Measurements from ENCODE around the gene HHIP. TPM values are rescaled to one million over a fixed set of nuclear protein-coding genes. Genes with fewer than 3 reads are reported as not detected.
A peak's percentile ranks its signal among the peaks of the same experiment; 100 is the strongest.

Gene HHIP
- polyA plus RNA-seq, 1 donor from 2014 or later = not detected

DNA sequence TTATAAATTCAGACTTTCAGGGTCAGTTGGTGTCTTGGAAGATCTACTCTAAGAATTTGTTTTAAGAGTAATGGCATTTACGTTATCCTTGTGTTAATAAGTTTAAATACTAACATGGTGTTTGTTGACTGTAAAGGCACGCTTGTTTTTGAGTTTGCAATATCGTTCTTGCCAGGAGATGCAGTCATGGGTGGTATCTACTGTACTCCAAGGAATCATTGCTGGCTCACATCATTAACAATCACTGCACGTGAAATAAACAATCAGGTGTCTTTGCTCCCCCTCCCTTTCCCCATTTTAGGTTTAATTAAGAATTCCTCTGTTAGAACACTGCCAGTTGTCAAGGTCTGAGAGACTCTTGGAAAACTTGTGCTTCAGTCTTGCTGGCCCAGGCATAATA lies 1.6 kb downstream of the HHIP start:
- Mint-ChIP-seq H3K36me3 (no peaks in the 10 kb centered on the region), H3K9me3 (no peaks in the 10 kb centered on the region), H3K4me3 (no peak overlapping the region), H3K4me1 (peaks cover 0 to 6% (median 2%) of the 10 kb centered on the region in 3 donors), H3K27me3 (peaks cover 38% of the 10 kb centered on the region), H3K27ac (no peak overlapping the region)

DNA sequence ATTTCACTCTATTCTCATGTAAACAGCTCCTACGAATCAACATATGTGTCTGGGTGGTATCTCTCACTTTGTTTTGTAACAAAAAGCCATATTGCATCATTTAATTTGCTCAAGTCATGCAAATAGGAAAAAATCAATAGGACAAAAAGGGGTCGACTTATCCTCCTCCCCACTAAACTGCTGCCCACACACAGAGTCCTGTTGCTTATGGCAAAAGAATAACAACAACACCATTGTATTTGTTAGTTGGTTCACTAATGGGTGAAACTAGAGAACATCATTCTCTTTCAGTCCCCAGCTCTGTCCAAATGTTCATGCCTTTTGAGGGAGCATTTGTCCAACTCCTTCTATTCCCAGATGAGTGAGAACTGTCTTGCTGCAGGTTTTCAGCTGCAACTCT lies 2.1 kb downstream of the HHIP start:
- H3K4me1 Mint-ChIP-seq = peaks cover 0 to 6% (median 2%) of the 10 kb centered on the region in 3 donors
- H3K27ac Mint-ChIP-seq = no peak overlapping the region
- H3K4me3 Mint-ChIP-seq = no peak overlapping the region
- H3K36me3 Mint-ChIP-seq = no peaks in the 10 kb centered on the region
- no peaks in the 10 kb centered on the region for H3K9me3 Mint-ChIP-seq
- peaks cover 38% of the 10 kb centered on the region for H3K27me3 Mint-ChIP-seq

GRCh38 chr4:144649646-144650045 lies 3.7 kb downstream of the HHIP start:
- no peaks in the 10 kb centered on the region for H3K9me3 Mint-ChIP-seq
- peaks cover 37% of the 10 kb centered on the region for H3K27me3 Mint-ChIP-seq
- H3K27ac Mint-ChIP-seq = no peak overlapping the region
- H3K4me3 Mint-ChIP-seq = peak overlapping the region in 1 of 4 donors; percentile 22
- H3K36me3 Mint-ChIP-seq = no peaks in the 10 kb centered on the region
- peaks cover 0 to 6% (median 2%) of the 10 kb centered on the region in 3 donors for H3K4me1 Mint-ChIP-seq

GRCh38 chr4:144650311-144651005 lies 4.5 kb downstream of the HHIP start:
- no peak overlapping the region for H3K27ac Mint-ChIP-seq
- H3K4me1 Mint-ChIP-seq = peaks cover 0 to 6% (median 2%) of the 10 kb centered on the region in 3 donors
- H3K9me3 Mint-ChIP-seq = peaks cover 0 to 2% (median 0%) of the 10 kb centered on the region in 3 donors
- no peak overlapping the region for H3K4me3 Mint-ChIP-seq
- H3K36me3 Mint-ChIP-seq = no peaks in the 10 kb centered on the region
- H3K27me3 Mint-ChIP-seq = peaks cover 29% of the 10 kb centered on the region

- peaks cover 4% of the 10 kb centered on the region for H3K27me3 Mint-ChIP-seq
- H3K4me1 Mint-ChIP-seq = no peaks in the 10 kb centered on the region
- H3K4me3 Mint-ChIP-seq = no peak overlapping the region
- no peak overlapping the region for H3K27ac Mint-ChIP-seq
- no peaks in the 10 kb centered on the region for H3K36me3 Mint-ChIP-seq
- H3K9me3 Mint-ChIP-seq = peaks cover 0 to 2% (median 0%) of the 10 kb centered on the region in 3 donors
Measured at GRCh38 chr4:144653781-144654545, 8.0 kb downstream of the HHIP start.

DNA sequence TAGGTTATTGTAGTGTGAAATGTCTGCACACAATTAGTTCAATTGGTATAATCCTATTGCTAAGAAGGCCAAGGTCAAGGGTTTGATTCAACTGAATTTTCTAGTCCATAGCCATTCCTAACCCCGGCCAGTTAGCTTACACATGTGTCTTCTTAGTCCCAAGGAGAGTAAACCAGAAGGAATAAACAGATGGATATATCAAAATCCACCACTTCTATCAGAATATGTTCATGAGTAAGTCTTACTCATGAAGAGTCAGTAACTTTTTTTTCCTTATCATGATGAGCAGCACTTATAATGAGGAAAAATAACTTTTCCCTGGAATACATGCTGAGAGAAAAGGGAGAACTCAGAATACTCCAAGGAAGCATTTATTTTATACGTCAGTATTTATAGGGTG lies 9.5 kb downstream of the HHIP start:
- Mint-ChIP-seq H3K27me3 (no peaks in the 10 kb centered on the region), H3K4me3 (no peak overlapping the region), H3K4me1 (no peaks in the 10 kb centered on the region), H3K36me3 (no peaks in the 10 kb centered on the region), H3K9me3 (peaks cover 0 to 2% (median 0%) of the 10 kb centered on the region in 3 donors), H3K27ac (no peak overlapping the region)

DNA sequence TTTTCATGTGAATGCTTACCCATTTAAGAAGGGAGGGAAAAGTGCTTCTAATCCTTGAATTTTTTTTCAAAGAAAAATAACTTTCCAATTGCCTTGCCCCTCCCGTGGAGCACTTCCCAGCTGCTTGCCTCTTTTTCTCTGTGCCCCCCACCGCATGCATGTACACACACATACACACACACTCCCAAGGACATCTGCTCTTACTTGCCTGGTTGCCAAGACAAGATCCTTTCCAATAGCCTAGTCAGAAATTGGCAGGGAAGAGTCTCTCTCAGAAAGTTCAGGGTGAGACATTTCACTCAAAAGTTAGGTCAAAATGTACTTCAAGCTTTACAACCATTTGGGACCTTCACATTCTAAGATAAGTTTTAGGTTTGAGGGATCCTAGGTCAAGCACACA lies 10.9 kb downstream of the HHIP start:
- H3K4me1 Mint-ChIP-seq = no peaks in the 10 kb centered on the region
- H3K27ac Mint-ChIP-seq = peak overlapping the region in 1 of 3 donors; percentile 35

DNA sequence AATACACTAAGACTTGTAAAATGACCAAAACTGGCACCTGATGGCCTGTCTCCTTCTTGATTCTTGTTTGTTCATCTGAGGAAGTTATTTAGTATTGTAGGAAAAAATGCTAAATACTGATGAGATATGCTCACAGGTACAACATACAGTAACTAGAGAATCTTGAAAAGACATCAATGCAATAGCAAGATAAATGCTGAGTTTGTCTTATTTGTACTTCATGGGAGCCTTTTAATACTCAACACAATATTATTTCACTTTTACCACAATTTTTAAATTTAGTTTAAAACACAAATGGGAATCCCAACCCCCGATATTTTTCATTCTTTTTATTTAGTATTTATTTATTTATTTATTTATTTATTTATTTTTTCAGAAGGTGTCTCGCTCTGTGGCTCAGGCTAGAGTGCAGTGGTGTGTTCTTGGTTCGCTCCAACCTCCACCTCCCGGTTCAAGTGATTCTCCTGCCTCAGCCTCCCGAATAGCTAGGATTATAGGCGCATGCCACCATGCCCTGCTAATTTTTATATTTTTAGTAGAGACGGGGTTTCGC lies 12.1 kb downstream of the HHIP start:
- no peaks in the 10 kb centered on the region for H3K4me1 Mint-ChIP-seq
- no peaks in the 10 kb centered on the region for H3K27me3 Mint-ChIP-seq
- peaks cover 0 to 2% (median 0%) of the 10 kb centered on the region in 3 donors for H3K9me3 Mint-ChIP-seq
- H3K27ac Mint-ChIP-seq = no peak overlapping the region
- no peaks in the 10 kb centered on the region for H3K36me3 Mint-ChIP-seq
- no peak overlapping the region for H3K4me3 Mint-ChIP-seq

More for the DNA sequence above, 10.9 kb downstream of the HHIP start:
- Mint-ChIP-seq H3K9me3 (peaks cover 0 to 2% (median 0%) of the 10 kb centered on the region in 3 donors), H3K27me3 (no peaks in the 10 kb centered on the region), H3K36me3 (no peaks in the 10 kb centered on the region), H3K4me3 (no peak overlapping the region)

DNA sequence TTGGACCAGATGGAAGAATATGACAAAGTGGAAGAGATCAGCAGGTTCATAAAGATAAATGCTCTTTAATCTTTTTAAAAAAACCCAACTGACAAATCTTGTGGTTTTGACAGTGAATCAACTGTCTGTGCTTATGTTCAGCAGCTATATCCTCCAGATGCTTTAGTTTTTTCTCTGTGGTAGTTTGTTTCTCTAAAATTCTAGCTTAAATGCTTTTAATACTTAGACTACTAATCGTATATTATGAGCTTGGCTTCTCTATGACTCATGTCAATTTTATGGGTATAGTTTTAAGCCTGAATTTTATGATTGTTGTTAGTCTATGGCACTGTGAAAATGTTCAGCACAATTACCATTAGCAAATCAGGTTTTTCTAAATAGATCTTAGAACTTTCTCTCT lies 12.9 kb downstream of the HHIP start:
- H3K4me3 Mint-ChIP-seq = no peak overlapping the region
- H3K36me3 Mint-ChIP-seq = no peaks in the 10 kb centered on the region
- H3K27ac Mint-ChIP-seq = no peak overlapping the region
- no peaks in the 10 kb centered on the region for H3K4me1 Mint-ChIP-seq
- peaks cover 0 to 2% (median 0%) of the 10 kb centered on the region in 3 donors for H3K9me3 Mint-ChIP-seq
- H3K27me3 Mint-ChIP-seq = no peaks in the 10 kb centered on the region

DNA sequence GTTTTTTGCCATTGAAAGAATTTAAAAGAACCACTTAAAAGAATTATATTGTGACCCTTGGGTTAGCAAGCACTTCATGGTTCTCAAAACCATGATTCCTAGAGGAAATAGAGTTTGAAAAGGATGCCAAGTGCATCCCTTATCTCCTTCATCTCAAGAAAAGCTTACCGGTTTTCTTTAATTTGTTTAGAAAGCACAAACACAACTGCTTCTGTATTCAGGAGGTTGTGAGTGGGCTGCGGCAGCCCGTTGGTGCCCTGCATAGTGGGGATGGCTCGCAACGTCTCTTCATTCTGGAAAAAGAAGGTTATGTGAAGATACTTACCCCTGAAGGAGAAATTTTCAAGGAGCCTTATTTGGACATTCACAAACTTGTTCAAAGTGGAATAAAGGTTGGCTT lies 13.5 kb downstream of the HHIP start:
- Mint-ChIP-seq H3K4me3 (no peak overlapping the region), H3K27ac (no peak overlapping the region), H3K27me3 (no peaks in the 10 kb centered on the region), H3K9me3 (peaks cover 0 to 2% (median 0%) of the 10 kb centered on the region in 3 donors), H3K36me3 (no peaks in the 10 kb centered on the region), H3K4me1 (no peaks in the 10 kb centered on the region)

GRCh38 chr4:144663834-144664475 lies 18.0 kb downstream of the HHIP start:
- Mint-ChIP-seq H3K4me1 (no peaks in the 10 kb centered on the region), H3K27ac (no peak overlapping the region), H3K9me3 (no peaks in the 10 kb centered on the region), H3K27me3 (peaks cover 2% of the 10 kb centered on the region), H3K36me3 (no peaks in the 10 kb centered on the region), H3K4me3 (no peak overlapping the region)

GRCh38 chr4:144666539-144667175 lies 20.7 kb downstream of the HHIP start:
- Mint-ChIP-seq H3K9me3 (no peaks in the 10 kb centered on the region), H3K27me3 (peaks cover 2% of the 10 kb centered on the region), H3K4me3 (no peak overlapping the region), H3K4me1 (no peaks in the 10 kb centered on the region), H3K27ac (no peak overlapping the region), H3K36me3 (no peaks in the 10 kb centered on the region)

DNA sequence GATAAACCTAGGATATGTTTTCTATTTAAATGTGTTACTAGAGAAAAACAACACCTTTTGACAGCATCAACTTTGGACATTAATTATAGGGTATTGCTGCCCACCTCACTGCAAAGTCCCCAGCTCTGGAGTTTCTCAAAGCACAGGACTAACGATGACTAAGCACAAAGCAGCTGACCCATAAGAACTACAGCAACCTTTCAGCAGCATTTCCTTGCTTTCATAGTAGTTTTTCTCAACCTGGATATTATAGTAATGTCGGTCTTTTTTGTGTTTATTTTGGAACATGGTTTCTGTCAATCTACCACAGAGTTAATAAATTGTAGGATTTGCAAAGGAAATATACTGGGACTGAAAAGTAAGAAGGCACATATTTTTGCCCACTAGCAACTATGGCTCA lies 21.5 kb downstream of the HHIP start:
- Mint-ChIP-seq H3K9me3 (peaks cover 0 to 3% (median 0%) of the 10 kb centered on the region in 3 donors), H3K27me3 (peaks cover 2% of the 10 kb centered on the region), H3K4me1 (no peaks in the 10 kb centered on the region), H3K4me3 (no peak overlapping the region), H3K36me3 (no peaks in the 10 kb centered on the region), H3K27ac (no peak overlapping the region)

GRCh38 chr4:144670776-144671175 lies 24.8 kb downstream of the HHIP start:
- no peaks in the 10 kb centered on the region for H3K4me1 Mint-ChIP-seq
- H3K9me3 Mint-ChIP-seq = peaks cover 0 to 3% (median 0%) of the 10 kb centered on the region in 3 donors
- no peak overlapping the region for H3K27ac Mint-ChIP-seq
- H3K36me3 Mint-ChIP-seq = no peaks in the 10 kb centered on the region
- no peak overlapping the region for H3K4me3 Mint-ChIP-seq
- H3K27me3 Mint-ChIP-seq = peaks cover 2% of the 10 kb centered on the region

- no peaks in the 10 kb centered on the region for H3K27me3 Mint-ChIP-seq
- H3K36me3 Mint-ChIP-seq = no peaks in the 10 kb centered on the region
Measured at GRCh38 chr4:144674711-144675110, 28.8 kb downstream of the HHIP start.

More at GRCh38 chr4:144674711-144675110, 28.8 kb downstream of the HHIP start:
- Mint-ChIP-seq H3K4me3 (no peak overlapping the region), H3K27ac (no peak overlapping the region), H3K9me3 (peaks cover 0 to 3% (median 0%) of the 10 kb centered on the region in 3 donors), H3K4me1 (no peaks in the 10 kb centered on the region)

Data from IgD-negative memory B cell (primary cell).